Activated CD4-positive, CD25-positive, alpha-beta regulatory T cell treated with anti-CD3 and anti-CD28 coated beads, Interleukin-2, amount 50 U/mL, for 16 hours (primary cell): ENCODE data around the gene NEK10.
"Not testable (repeated sequence)": the region's sequence is repeated elsewhere in the genome, so short reads cannot be mapped to it uniquely, and the experiment has no call there.

Source experiments
- DNase-seq: peaks from one replicate; pipeline ENCODE4 v3.0.0-alpha.2; 2020; ENCODE audit warnings: low read depth, low spot score

Gene NEK10, protein sequence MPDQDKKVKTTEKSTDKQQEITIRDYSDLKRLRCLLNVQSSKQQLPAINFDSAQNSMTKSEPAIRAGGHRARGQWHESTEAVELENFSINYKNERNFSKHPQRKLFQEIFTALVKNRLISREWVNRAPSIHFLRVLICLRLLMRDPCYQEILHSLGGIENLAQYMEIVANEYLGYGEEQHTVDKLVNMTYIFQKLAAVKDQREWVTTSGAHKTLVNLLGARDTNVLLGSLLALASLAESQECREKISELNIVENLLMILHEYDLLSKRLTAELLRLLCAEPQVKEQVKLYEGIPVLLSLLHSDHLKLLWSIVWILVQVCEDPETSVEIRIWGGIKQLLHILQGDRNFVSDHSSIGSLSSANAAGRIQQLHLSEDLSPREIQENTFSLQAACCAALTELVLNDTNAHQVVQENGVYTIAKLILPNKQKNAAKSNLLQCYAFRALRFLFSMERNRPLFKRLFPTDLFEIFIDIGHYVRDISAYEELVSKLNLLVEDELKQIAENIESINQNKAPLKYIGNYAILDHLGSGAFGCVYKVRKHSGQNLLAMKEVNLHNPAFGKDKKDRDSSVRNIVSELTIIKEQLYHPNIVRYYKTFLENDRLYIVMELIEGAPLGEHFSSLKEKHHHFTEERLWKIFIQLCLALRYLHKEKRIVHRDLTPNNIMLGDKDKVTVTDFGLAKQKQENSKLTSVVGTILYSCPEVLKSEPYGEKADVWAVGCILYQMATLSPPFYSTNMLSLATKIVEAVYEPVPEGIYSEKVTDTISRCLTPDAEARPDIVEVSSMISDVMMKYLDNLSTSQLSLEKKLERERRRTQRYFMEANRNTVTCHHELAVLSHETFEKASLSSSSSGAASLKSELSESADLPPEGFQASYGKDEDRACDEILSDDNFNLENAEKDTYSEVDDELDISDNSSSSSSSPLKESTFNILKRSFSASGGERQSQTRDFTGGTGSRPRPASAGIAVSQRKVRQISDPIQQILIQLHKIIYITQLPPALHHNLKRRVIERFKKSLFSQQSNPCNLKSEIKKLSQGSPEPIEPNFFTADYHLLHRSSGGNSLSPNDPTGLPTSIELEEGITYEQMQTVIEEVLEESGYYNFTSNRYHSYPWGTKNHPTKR

DNA sequence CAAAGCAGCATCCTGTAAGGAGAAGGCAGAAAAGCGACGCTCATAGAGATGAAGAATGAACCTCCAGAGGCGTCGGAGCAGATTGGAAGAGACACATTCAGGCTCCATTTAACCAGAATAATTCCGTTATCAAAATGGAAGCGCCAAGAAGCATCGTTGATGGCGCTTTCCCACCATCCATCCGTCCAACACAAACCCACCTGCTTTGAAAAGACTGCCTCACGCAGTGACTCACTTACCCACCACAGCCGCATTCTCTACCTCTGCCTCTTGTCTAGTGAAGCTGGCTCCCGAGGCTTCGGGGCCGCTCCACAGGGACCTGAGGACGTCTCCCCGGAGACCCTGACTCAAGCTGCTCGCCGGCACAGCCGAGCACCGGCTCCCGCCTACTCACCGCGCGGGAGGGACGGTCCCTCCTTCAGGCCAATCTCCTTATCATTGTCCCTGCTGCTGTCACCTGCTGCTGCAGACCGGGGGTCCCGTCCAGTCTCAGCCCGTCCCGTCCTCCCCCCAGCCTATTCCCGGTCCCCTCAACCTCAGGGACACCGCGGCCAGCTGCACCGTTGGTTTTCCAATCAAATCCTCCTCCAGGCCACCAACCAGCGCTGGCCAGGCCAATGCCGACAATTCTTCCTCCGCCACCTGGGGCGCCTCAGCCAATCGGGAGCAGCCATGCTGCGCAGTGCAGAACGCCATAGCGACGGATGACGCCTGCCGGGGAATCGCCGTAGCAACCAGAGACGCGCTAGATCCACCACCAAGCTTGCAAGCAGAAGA, at the start of gene NEK10:
TSS of gene NEK10 (minus strand) at position 553 of the 777 bp plus-strand sequence. CDS start 16,501 bp downstream, outside the sequence.
- DNase-seq: peak; percentile 82

DNA sequence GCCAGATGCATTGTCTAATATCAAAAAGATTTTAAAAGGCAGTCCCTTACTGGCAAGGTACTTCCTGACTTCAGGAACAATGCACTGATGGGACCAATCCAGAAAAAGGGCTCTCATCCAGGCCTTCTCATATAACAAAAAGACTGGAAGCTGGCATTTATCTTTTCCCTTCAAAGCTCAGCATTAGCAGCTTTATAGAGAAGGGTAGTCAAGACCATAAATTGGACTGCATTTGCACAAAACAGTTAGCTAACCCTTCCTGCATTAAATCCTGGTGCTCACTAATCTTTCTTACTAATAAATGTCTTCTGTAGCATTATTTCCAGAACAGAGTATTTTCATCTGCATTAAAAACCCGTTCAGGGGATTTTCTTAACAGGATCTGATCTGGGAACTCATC, 46.0 kb upstream of the NEK10 start:
- no peak for DNase-seq

DNA sequence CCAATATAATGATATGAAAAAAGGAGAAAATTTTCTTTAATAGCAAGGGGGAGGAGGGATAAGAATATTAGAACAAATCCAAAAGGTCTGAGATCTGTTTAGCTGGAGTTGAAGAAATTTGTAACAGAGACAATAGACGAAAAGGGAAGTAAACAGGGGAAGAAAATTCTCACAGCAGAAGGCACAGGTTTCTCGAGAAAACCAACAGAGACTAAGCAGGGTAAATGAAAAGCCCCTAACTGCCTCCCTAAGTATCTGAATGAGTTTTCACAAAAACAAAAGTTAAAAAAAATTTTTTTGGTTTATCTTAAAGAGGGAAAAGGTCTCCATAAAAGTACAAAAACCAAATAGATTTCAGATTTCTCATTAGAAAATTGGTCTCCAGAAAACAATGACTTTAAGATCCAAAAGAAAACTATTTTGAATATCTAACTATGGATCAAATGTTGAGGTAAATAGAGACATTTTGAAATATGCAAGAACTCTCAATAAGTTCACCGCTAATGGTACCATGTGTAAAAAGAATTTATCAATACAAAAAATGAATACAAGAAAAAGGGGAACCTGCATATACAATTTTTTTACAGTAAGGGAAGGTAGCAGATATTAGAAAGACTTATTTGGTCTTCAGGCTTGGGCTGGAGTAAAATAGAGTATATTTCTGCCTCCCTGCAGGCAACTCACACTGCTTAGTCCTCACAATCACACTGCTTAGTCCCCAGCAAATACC, 23.9 kb upstream of the NEK10 start:
- DNase-seq: no peak

DNA sequence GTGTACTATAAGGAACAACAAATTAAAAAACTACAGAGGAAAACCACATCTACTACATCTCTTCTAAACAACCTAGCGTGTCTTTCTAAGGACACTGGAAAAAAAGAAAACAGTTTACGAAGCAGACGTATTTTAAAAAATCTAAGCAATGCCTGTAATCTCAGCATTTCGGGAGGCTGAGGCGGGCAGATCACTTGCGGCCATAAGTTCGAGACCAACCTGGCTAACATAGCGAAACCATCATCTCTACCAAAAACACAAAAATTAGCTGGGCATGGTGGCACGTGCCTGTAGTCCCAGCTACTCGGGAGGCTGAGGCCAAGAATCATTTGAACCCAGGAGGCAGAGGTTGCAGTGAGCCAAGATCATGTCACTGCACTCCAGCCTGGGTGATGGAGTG, 23.2 kb upstream of the NEK10 start:
- DNase-seq: not testable (repeated sequence)

DNA sequence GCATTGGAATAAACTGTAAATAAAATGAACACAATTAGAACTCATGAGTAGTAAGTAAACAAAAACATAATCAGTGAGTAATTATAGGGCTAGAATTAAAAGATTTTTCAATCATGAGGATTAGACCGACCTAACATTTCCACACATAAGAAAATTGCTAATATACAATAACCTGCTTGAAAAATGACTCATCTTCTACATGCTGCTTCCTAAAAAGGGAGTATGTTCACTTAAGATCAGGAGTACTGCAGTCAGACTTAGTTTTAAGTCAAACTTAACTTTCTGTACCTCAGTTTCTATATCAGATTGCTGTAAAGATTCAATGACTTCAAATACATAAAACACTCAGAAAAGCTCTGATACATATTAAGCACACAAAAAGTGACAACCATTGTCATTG, 22.6 kb upstream of the NEK10 start:
- no peak for DNase-seq

DNA sequence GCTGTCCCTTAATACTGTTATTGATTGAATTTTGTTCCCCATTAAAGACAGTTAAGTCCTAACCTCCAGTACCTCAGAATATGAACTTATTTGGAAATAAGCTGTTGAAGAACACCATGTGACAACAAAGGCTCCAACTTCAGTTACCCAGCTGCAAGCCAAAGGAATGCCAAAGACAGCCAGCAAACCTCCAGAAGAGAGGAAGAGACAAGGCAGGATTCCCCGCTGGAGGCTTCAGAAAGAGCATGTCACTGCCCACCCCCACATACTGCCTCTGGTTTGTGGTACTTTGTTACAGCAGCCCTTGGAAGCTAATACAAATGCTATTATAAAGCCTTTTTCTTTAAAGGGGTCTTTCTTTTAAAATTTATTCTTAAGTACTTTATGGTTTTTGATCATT, 18.4 kb upstream of the NEK10 start:
- no peak for DNase-seq

DNA sequence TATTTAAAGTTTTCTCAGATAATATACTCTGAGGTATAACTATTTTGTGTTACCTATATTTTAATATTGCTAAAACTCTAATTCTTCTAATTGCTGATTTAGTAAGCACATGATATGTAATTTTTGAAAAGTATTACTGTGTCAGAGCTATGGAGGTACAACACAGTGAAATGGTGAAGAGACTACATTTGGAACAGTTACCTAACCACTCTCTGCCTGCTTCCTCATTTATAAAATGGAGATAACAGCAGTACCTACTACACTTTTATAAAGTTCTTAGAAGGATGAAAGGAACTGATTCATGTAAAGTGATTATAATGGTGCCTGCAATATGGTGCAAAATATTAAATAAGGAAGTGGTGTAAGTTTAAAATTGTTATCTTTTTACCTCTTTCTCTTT, 16.3 kb upstream of the NEK10 start:
- DNase-seq: no peak

DNA sequence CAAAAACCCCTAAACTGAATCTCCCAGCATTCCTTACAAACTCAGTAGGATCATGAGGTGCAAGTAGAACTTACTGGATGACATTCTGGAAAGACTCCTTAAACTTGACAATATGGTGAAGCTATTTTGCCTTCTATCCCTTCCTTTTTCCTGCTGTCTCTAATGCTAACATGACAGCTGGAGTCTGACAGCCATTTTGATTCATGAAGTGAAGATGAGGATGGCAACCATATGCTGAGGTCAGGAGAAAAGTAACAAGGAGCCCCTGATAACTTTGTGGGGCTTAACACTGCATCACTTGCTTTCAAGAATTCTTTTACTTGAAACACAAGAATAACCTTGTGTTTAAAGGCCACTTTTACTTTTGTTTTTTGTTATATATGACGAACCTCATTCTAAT, 15.0 kb upstream of the NEK10 start:
- DNase-seq: no peak

DNA sequence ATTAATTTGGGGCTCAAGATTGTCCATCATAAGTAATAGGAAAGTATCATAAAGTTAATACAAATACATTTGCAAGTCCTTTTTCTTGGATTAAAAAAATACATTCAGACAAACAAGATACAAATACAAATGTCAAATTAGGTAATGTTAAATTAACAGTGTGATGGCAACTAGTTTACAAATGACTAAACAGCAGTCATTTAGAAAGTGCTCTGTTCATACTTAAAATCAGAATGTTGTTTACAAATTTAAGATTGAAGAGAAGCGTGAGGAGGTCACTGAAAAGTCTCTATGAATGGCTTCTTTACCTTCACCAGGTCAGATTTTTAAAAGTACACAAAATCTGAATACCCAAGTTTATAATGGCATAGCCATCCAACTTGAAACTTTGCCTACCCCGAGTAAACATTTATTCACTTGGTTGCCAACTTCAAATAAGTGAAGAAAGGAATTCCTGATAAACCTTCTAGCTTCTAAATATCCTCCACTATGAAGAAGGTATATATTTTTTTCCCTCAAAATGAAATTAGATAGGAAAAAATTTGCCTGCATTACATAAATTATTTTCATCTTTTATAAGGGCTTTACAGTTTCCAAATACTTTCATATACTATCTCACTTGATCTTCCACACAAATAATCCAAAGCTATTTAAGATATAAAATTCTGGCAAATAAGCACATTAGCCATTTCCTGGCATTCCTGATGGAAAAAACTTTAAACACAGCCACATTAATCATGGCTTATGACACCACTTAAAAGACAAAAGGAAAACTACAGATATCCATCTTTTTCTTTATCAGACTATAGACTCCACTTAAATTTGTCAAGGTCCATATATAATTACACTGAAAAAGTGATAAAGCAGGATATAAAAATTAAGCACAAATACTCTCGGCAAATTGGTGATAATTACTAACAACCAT, 11.5 kb upstream of the NEK10 start:
- no peak for DNase-seq

DNA sequence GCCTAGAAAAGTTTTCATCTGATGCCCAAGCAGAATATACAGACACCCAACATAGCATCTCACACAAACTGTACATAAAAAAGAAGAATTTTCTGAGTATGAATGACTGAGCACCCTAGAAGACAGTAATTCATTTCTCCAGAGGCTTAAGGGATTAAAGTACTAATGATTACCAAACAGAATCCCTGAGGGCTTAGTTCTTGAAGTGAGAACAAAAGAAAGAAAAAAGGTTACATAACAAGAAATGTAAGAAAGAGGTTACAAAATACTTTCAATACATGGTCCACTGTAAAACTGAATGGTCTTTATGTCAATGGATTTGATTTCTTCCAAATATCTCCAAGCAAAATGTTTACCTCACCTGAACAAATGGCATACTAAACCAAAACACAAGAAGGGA, 9.1 kb upstream of the NEK10 start:
- no peak for DNase-seq

DNA sequence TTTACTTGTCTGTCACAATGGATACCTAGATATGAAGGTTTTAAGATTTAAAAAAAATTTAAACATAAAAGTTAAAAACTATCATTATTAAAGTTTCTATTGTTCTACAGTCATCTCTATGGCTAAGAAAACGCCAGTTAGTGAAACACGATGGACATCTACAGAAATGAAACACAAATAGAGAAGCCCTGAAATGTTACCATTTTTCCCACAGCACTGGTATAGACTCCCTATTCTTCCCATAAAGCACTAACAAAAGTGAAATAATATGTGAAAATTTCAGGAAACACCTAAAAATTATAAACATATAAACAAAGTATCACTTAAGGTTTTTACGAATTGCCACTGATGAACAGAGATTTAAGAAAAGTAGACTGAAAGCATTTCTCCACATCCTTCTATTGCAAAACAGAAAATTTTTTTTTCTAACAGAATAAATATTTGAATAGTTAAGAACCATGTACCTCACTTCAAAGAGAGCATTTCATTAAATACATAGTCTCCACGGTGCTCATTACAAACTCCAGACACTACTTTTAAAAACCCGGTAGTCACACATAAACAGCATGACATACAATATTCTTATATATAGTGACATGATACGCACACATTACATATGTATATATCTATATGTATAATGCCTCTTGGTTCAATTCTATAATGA, 7.1 kb upstream of the NEK10 start:
- no peak for DNase-seq

DNA sequence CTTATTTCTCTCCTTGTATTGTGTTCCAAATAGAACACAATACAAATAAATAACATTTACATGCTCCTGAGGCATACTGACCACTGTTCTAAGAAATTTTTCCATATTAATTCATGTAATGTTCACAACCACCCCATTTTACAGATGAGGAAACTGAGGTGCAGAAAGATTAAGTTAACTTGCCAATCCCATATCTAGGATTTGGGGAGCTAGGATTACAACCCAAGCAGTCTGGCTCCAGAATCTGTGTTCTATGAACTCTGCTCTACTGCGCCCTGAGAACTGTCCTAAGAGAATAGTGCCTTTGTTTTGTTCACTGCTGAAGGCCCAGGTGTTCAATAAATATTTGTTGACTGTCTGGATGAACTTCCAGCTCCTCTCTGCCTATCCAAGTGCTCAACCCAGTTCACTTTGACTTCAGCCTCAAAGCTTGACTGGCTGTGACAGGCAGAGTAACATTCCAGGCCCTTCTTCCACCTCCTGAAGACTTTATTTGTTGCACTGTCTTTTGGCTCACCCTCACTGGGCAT, 3.1 kb downstream of the NEK10 start:
- DNase-seq: no peak

DNA sequence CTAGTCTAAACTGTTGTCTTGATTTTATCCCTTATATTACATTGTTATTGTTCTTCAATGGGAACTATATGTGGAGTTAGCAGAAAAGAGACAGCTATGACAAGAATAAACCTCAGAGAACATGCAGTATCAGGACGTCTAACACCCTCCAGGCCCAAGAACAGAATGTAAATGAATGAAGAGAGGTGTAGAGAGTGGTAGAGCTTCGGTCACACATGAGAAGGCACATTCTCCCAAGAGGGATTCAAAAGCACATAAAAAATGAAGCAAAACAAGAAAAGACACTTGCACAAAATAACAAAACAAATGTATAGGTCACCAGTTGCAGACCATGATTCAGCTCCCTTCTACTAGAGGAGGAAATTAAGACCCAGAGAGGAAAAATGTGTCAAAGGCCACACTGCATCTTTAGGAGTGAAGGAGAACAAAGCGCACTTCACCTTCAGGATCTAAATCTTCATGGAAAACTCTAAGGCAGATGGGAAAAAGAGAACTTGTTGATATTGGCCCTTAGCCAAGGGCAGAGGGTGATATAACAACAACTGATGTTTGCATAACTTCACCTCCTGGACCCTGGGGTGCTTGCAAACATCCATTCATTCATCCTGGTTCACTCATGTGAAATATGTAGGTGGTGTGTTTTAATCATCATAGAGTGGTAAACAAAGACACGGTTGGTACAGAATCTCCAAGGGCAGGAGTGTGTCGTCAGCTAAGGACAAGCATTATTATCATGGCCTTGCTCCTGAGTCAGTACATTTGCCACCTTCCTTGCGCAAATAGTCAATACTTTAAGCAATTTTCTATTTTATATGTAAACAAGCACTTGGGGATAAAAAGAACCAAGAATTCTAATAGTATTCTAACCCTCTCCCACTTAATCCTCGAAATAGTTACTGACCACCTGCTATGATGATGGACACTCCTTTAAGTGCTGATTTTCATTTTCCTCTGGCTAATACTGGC, 8.8 kb downstream of the NEK10 start:
- no peak for DNase-seq

DNA sequence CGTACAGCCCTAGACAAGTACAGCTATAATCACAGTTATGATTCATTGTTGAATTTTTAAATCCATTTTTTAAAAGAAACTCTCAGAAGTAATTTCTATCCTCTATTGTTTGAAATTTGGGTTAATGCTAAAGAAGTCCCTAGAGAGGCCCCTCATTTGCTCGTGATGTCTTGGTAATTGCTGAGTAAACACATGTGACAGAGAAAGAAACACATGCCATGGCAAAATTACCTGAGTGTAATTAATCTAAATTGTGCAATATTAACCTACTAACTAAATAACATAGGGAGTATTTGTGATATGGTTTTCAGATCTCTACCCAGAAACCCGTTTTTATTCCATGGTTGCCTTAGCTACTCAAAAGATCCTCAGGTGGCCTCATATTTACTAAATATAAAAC, 10.8 kb downstream of the NEK10 start:
- no peak for DNase-seq

DNA sequence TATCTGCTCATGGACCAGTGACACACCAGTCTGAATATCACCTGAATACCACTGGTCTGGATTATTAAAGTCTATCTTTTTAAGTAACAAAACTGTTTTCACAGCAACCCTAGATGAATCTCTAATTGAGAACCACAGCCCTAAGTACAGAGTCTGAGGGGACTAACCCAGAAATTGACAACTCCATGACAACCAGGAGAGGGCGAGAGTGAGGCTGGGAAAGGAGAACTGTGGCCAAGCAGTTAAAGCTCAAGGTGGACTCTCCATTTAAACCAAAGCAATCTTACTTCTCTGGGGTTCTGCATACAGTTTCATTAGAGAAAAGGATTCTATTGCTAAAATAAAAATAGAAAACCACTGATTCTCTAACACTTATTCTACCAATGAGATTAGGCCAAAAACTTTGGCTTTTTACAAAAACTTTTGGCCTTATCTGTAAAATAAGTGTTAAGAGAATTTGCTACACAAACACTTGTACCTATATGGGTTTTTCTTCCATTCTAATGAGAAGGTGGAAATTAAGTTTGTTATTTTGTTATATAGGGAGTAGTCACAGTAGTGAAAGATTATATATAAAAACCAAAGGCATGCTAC, 11.4 kb downstream of the NEK10 start:
- peak; percentile 44 for DNase-seq

DNA sequence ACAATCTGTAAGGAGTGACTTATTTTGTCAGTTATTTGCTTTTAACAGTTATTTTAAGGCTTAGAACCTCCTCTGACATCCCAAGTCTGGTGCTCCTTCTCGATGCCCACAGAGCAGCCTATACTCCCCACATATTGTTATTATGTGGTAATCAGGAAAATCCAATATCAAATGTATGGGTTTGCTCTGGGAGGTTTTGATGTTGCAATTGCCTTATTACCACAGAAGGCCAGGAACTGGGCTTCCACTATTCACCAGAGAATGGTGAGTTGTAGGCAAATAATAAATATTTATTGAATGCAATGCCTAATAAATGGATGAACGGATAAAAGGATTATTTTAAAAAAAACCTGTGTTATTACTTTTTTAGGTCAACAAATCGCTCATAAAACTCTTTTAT, 12.2 kb downstream of the NEK10 start:
- DNase-seq: no peak

DNA sequence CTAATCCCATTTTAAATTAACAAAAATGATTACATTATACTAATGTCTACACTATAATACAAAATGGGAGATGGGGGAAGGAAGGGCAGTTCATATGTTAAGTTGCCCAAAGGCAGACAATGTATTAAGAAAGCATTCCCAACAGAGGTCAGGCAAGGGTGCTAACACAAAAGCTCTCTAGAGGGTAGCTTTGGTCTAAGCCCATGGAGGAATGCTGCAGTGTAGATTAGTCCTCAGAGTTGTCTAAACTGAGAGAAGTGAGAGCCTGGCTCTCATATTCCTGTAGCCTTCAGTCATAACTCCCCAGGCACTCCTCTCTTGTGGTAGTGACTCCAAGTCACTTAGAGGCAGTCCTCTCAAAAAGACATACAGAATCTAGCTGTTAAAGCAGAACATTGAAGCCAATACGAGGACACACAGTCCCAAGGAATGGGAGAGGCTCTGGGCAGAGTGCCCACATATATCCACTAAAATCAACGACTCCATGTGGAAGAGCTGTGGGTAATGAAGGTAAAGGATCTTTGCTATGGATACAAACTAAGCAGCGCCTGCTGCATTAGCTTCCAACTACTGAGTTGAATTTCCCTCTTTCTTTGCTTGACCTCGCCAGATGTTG, 14.5 kb downstream of the NEK10 start:
- DNase-seq: no peak
